ENCODE measurements around the gene PSRC1. TPM values are rescaled to one million over a fixed set of nuclear protein-coding genes. Genes with fewer than 3 reads are reported as not detected.
A peak's percentile ranks its signal among the peaks of the same experiment; 100 is the strongest.

PSRC1 gene
- polyA plus RNA-seq, 1 experiment, result 18.5 TPM

DNA sequence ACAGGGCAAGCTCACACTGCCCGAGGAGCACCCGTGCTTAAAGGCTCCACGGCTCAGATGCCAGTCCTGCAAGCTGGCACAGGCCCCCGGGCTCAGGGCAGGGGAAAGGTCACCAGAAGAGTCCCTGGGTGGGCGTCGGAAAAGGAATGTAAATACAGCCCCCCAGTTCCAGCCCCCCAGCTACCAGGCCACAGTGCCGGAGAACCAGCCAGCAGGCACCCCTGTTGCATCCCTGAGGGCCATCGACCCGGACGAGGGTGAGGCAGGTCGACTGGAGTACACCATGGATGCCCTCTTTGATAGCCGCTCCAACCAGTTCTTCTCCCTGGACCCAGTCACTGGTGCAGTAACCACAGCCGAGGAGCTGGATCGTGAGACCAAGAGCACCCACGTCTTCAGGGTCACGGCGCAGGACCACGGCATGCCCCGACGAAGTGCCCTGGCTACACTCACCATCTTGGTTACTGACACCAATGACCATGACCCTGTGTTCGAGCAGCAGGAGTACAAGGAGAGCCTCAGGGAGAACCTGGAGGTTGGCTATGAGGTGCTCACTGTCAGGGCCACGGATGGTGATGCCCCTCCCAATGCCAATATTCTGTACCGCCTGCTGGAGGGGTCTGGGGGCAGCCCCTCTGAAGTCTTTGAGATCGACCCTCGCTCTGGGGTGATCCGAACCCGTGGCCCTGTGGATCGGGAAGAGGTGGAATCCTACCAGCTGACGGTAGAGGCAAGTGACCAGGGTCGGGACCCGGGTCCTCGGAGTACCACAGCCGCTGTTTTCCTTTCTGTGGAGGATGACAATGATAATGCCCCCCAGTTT lies 32.3 kb downstream of the PSRC1 start:
- TF ChIP-seq, protein P1, sequence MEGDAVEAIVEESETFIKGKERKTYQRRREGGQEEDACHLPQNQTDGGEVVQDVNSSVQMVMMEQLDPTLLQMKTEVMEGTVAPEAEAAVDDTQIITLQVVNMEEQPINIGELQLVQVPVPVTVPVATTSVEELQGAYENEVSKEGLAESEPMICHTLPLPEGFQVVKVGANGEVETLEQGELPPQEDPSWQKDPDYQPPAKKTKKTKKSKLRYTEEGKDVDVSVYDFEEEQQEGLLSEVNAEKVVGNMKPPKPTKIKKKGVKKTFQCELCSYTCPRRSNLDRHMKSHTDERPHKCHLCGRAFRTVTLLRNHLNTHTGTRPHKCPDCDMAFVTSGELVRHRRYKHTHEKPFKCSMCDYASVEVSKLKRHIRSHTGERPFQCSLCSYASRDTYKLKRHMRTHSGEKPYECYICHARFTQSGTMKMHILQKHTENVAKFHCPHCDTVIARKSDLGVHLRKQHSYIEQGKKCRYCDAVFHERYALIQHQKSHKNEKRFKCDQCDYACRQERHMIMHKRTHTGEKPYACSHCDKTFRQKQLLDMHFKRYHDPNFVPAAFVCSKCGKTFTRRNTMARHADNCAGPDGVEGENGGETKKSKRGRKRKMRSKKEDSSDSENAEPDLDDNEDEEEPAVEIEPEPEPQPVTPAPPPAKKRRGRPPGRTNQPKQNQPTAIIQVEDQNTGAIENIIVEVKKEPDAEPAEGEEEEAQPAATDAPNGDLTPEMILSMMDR (IDR thresholded peaks at IDR 0.05; ENCODE audit: low read depth, low read length), result no peak
- H3K4me3 ChIP-seq (ENCODE audit: low read depth, low read length), result peak overlapping the region; percentile 54
- no peak for DNase-seq (ENCODE audit: low read depth, low spot score)
- no peaks in the 10 kb centered on the region for H3K27me3 ChIP-seq (ENCODE audit: control insufficient read depth, insufficient read depth, low read length)
- H3K9me3 ChIP-seq (ENCODE audit: control insufficient read depth, insufficient read depth, low read length), result peaks cover 17% of the 10 kb centered on the region
- H3K27ac ChIP-seq (ENCODE audit: low read depth, low read length), result no peak overlapping the region
- POLR2A ChIA-PET, result interaction anchor here (1.0 to 1.5 kb wide), 2 partner anchors 10 to 11 kb away, joined by 3 to 4 read pairs; no protein-coding TSS in a partner anchor
- CTCF ChIA-PET, result interaction anchor here (2.1 kb wide), 1 partner anchor 11 kb away, joined by 6 read pairs; no protein-coding TSS in a partner anchor

DNA sequence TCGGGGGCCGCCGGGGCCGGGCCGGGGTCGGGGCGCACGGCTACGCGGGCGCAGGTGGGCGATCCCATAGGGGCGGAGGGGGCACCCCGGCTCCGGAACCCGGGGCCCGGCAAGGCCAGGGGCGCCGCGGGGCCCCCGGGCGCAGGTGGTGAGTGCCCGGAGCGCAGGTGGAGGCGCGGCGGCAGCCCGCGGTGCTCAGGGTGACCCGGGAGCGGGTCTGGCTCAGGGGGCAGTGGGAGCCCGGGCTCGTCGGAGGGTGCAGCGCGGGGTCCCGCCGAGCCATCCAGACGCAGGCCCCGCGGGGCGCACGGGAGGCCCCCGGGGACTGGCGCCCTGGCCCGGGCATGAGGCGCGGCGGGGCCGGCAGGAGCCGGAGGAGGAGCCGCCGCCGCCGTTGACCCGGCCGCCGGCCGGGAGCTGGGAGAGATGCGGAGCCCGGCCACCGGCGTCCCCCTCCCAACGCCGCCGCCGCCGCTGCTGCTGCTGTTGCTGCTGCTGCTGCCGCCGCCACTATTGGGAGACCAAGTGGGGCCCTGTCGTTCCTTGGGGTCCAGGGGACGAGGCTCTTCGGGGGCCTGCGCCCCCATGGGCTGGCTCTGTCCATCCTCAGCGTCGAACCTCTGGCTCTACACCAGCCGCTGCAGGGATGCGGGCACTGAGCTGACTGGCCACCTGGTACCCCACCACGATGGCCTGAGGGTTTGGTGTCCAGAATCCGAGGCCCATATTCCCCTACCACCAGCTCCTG lies 33.1 kb downstream of the PSRC1 start:
- TF ChIP-seq, protein P1 (IDR thresholded peaks at IDR 0.05; ENCODE audit: low read depth, low read length), result no peak
- CTCF ChIA-PET, result interaction anchor here (2.1 kb wide), 1 partner anchor 10 kb away, joined by 6 read pairs; no protein-coding TSS in a partner anchor
- no peaks in the 10 kb centered on the region for H3K27me3 ChIP-seq (ENCODE audit: control insufficient read depth, insufficient read depth, low read length)
- no peak overlapping the region for H3K27ac ChIP-seq (ENCODE audit: low read depth, low read length)
- POLR2A ChIA-PET, result interaction anchor here (1.0 kb wide), 1 partner anchor 9 kb away, joined by 4 read pairs; no protein-coding TSS in a partner anchor
- peak overlapping the region; percentile 54 for H3K4me3 ChIP-seq (ENCODE audit: low read depth, low read length)
- no peak for DNase-seq (ENCODE audit: low read depth, low spot score)
- peaks cover 17% of the 10 kb centered on the region for H3K9me3 ChIP-seq (ENCODE audit: control insufficient read depth, insufficient read depth, low read length)

DNA sequence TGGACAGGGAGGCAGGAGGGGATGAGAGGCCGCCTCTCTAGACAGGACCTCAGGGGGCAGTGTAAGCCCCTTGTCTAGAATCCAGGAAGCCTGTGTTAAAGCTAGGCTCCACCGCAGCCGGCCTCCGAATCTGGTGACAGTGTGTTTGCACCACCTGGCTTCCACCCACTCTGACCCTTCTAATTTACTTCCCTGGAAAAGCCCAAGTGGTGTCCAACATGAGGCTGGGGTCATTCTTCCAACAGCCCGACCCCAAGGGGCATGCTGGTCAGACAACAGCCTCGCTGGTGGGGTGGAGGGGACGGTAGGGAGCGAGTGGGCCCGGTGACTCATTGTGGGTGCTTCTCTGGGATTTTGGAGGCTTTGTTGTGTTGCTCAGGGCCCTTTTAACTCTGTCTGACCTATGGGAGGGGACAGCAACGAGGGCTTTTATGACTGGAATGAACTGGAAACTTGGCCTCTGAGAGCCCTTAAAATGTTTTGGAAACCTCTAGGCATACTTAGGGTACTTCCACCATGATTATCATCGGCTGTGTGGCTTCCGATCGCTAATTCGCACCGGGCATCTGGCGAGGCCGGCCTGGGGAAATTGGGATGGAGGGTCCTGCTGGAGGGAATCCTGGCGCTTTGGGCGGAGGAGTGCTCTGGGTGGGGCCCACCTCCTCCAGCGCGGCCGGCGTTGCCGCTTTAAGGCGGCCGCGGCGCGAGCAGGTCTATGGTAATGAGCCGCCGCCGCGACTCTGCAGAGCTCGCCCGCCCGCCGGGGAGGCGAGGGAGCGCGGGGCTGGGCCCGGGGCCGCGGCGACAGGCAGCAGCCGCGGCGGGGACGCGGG lies 33.9 kb downstream of the PSRC1 start, which contains the start of gene CELSR2:
Gene CELSR2, plus strand, starts transcription at position 743 of the 833 bp plus-strand sequence. CDS start 541 bp downstream, outside the sequence.
- DNase-seq (ENCODE audit: low read depth, low spot score), result no peak
- H3K9me3 ChIP-seq (ENCODE audit: control insufficient read depth, insufficient read depth, low read length), result peaks cover 17% of the 10 kb centered on the region

DNA sequence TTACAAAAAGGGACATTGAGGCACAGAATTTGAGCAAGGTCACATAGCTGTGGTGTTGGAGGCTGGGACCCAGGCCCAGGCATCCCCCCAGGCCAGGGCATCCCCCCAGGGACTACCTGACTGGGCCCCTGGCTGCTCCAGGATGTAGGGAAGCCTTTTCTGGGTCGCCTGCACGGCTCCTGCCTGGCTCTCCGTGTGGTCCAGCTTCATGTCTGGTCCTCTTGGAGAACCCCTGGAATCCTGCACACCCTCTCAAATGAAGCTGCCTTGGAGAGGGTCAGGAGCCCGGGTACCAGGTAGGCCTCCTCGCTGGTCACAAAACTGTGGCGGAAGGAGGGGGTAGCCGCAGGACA lies 34.5 kb downstream of the PSRC1 start:
- POLR2A ChIA-PET, result no interaction called here
- CTCF ChIA-PET, result interaction anchor here (2.1 kb wide), 1 partner anchor 9 kb away, joined by 6 read pairs; no protein-coding TSS in a partner anchor

More for the DNA sequence above, 33.9 kb downstream of the PSRC1 start, which contains the start of gene CELSR2:
- Histone ChIP-seq H3K27ac (ENCODE audit: low read depth, low read length) (no peak within 1 kb of the TSS), H3K27me3 (ENCODE audit: control insufficient read depth, insufficient read depth, low read length) (no peaks in the 10 kb centered on the region), H3K4me3 (ENCODE audit: low read depth, low read length) (peak within 1 kb of the TSS; percentile 54)
- TF ChIP-seq, protein P1 (IDR thresholded peaks at IDR 0.05; ENCODE audit: low read depth, low read length), result no peak
- POLR2A ChIA-PET, result no interaction called here
- CTCF ChIA-PET, result interaction anchor here (2.1 kb wide), 1 partner anchor 10 kb away, joined by 6 read pairs; no protein-coding TSS in a partner anchor

More for the DNA sequence above, 34.5 kb downstream of the PSRC1 start:
- H3K27me3 ChIP-seq (ENCODE audit: control insufficient read depth, insufficient read depth, low read length), result no peaks in the 10 kb centered on the region
- TF ChIP-seq, protein P1 (IDR thresholded peaks at IDR 0.05; ENCODE audit: low read depth, low read length), result no peak
- no peak overlapping the region for H3K27ac ChIP-seq (ENCODE audit: low read depth, low read length)
- no peak overlapping the region for H3K4me3 ChIP-seq (ENCODE audit: low read depth, low read length)
- DNase-seq (ENCODE audit: low read depth, low spot score), result no peak
- H3K9me3 ChIP-seq (ENCODE audit: control insufficient read depth, insufficient read depth, low read length), result peaks cover 17% of the 10 kb centered on the region

Measured in AG04450 (cell line).